Measurements from ENCODE around the gene PTH1R.
A peak's percentile ranks its signal among the peaks of the same experiment; 100 is the strongest.

The PTH1R gene

DNA sequence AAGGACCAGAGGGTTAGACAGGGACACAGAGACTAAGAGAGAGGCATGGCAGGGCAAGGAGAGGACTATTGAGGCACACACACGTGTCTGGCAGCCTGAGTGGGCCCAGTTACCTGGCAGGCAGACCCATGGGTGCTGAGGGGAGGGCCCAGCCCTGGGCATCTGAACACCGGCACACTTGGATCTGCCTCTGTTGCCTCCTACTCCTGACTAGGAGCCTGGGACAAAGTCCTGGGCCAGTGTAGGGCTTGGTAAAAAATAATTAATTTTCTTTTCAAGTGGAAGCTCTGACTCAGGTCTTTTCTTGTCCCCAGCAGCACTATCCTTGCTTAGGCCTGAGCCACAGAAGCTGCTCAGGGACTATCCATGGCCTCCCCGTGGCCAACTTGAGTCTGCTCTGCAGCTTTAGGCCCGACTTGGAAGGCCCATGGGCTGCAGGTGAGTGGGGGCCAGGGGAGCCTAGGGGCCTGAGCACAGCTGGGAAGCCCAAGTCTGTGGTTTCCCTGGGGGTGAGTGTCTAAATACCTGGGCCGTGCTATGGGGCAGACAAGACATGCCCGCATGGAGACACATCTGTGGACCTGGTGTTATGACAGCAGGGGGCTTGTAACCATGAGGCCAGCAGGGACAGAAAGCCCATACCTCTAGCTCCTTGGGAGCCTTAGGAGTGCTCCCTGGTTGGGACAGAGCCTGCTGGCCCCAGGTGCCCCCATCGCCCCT is at the start of gene PTH1R:
PTH1R (plus strand) TSS at position 316 of the 720 bp plus-strand sequence. CDS start 5,839 bp downstream, outside the sequence.
- ChIA-PET POLR2A (interaction anchor here (1.2 kb wide), 1 partner anchor 10 kb away, joined by 3 read pairs; no protein-coding TSS in a partner anchor), CTCF (no interaction called here)
- DNase-seq (ENCODE audit: extremely low spot score): no peak
- TF ChIP-seq FOXM1 (IDR thresholded peaks at IDR 0.05; ENCODE audit: borderline replicate concordance) (no peak), LEF1 (IDR thresholded peaks at IDR 0.05; ENCODE audit: borderline replicate concordance) (no peak), SP1 (IDR thresholded peaks at IDR 0.05) (no peak)

DNA sequence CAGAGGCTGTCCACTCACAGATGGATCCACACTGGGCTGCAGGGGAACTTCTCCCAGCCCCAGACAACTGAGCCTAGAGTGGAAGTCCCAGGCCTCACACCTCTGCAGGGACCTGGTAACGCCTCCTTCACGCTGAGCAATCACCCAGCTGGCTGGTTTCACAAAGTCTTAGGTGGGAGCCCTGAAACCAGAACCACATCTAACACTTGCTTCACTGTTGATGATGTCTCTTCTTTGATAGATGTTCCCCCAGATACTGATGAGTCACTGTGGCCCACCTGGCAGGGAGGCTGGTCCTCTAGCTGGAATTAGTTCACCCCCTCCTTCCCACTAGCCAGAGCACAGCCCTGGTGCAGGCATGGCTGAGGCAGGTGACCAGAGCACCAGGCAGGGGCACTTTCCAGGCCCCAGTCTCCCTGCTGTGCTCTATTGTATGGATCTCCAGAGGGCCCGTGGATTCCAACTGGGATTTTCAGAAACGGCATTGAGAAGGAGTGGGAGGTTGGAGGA is 47.8 kb upstream of the PTH1R start:
- DNase-seq (ENCODE audit: extremely low spot score): no peak
- ChIA-PET CTCF (no interaction called here), POLR2A (no interaction called here)
- TF ChIP-seq SUZ12 (IDR thresholded peaks at IDR 0.05) (no peak), SP1 (IDR thresholded peaks at IDR 0.05) (no peak), CTBP1 (IDR thresholded peaks at IDR 0.05; ENCODE audit: borderline replicate concordance) (no peak), NFRKB (IDR thresholded peaks at IDR 0.05) (no peak), L3MBTL2 (conservative IDR thresholded peaks at IDR 0.05) (no peak), BHLHE40 (IDR thresholded peaks at IDR 0.05; ENCODE audit: borderline replicate concordance) (no peak), ARNT (IDR thresholded peaks at IDR 0.05) (no peak), FOXM1 (IDR thresholded peaks at IDR 0.05; ENCODE audit: borderline replicate concordance) (no peak), ELF4 (IDR thresholded peaks at IDR 0.05) (no peak), HDGF (IDR thresholded peaks at IDR 0.05; ENCODE audit: borderline replicate concordance) (no peak), LEF1 (IDR thresholded peaks at IDR 0.05; ENCODE audit: borderline replicate concordance) (no peak)
- TF ChIP-seq, protein P1, sequence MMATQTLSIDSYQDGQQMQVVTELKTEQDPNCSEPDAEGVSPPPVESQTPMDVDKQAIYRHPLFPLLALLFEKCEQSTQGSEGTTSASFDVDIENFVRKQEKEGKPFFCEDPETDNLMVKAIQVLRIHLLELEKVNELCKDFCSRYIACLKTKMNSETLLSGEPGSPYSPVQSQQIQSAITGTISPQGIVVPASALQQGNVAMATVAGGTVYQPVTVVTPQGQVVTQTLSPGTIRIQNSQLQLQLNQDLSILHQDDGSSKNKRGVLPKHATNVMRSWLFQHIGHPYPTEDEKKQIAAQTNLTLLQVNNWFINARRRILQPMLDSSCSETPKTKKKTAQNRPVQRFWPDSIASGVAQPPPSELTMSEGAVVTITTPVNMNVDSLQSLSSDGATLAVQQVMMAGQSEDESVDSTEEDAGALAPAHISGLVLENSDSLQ (IDR thresholded peaks at IDR 0.05): no peak

DNA sequence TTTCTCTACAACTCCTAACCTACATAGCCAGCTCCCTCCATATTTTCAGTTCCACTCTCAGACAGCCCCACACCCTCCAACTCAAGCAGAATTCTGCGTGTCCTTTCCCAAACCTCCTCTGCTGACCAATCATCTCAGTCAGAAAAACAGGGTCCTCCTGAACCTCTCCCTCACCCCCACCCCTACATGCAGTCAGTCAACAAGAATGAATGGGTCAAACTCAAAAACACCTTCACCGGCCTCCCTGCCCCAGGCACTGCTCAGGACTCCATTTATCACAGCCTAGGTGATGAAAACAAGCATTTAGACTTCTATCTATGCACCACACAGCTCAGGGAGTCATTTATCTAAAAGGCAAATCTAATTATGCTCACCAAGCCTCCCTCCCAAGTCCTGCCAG is 46.7 kb upstream of the PTH1R start:
- POLR2A ChIA-PET: no interaction called here
- DNase-seq (ENCODE audit: extremely low spot score): peak; percentile 1
- CTCF ChIA-PET: no interaction called here
- TF ChIP-seq FOXA1 (IDR thresholded peaks at IDR 0.05): no peak
- no peak for TF ChIP-seq ARNT (IDR thresholded peaks at IDR 0.05)
- TF ChIP-seq CTBP1 (IDR thresholded peaks at IDR 0.05; ENCODE audit: borderline replicate concordance): no peak
- TF ChIP-seq L3MBTL2 (conservative IDR thresholded peaks at IDR 0.05): no peak

DNA sequence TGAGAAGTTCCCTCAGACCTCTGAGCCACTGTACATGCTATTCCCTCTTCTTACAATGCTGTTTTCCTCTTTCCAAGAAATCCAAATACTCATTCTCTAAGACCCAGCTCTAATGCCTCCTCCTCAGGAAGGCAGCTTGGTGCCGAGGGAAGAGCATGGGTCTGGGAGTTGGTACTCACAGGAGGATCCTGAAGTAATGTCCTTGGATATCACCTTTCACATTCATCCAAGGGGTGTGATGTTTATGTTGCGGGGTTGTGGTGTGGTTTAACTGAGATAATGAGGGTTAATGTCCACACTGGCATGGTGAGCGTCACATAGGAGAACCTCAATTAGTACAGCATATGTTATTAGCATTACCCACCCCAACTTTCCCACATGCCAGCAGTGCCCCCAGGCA is 46.2 kb upstream of the PTH1R start:
- TF ChIP-seq FOXM1 (IDR thresholded peaks at IDR 0.05; ENCODE audit: borderline replicate concordance): no peak
- no peak for TF ChIP-seq L3MBTL2 (conservative IDR thresholded peaks at IDR 0.05)
- TF ChIP-seq NFRKB (IDR thresholded peaks at IDR 0.05): no peak
- no peak for TF ChIP-seq BHLHE40 (IDR thresholded peaks at IDR 0.05; ENCODE audit: borderline replicate concordance)
- TF ChIP-seq ELF4 (IDR thresholded peaks at IDR 0.05): no peak
- TF ChIP-seq, protein P1 (IDR thresholded peaks at IDR 0.05): no peak
- TF ChIP-seq FOXA1 (IDR thresholded peaks at IDR 0.05): no peak
- TF ChIP-seq HDGF (IDR thresholded peaks at IDR 0.05; ENCODE audit: borderline replicate concordance): no peak
- TF ChIP-seq CTBP1 (IDR thresholded peaks at IDR 0.05; ENCODE audit: borderline replicate concordance): no peak
- no peak for TF ChIP-seq SUZ12 (IDR thresholded peaks at IDR 0.05)
- TF ChIP-seq ARNT (IDR thresholded peaks at IDR 0.05): no peak
- no peak for TF ChIP-seq TARDBP (IDR thresholded peaks at IDR 0.05)
- TF ChIP-seq LEF1 (IDR thresholded peaks at IDR 0.05; ENCODE audit: borderline replicate concordance): no peak
- TF ChIP-seq ZNF384 (IDR thresholded peaks at IDR 0.05): no peak
- TF ChIP-seq SP1 (IDR thresholded peaks at IDR 0.05): no peak
- TF ChIP-seq FOXK2 (IDR thresholded peaks at IDR 0.05): no peak
- DNase-seq (ENCODE audit: extremely low spot score): no peak
- POLR2A ChIA-PET: no interaction called here
- CTCF ChIA-PET: no interaction called here

DNA sequence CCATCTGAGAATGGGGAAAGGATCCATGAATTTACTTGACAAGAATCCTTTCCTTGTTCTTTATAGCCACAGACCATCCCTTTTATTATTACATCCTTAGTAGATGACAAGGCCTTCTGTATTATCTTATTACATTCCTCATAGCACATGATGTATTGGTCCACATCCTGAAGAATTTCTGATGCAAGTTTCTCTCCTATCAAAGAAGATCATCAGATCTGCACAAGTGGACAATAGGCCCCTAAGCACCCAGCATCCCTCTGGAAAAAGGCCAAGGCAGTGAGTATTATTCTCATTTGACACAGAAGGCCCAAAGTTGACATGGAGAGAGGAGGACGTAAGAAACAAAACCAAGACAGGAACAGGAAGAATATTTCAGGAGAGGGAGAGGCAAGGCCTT is 45.7 kb upstream of the PTH1R start:
- TF ChIP-seq SP1 (IDR thresholded peaks at IDR 0.05): no peak
- TF ChIP-seq CTBP1 (IDR thresholded peaks at IDR 0.05; ENCODE audit: borderline replicate concordance): no peak
- no peak for TF ChIP-seq LEF1 (IDR thresholded peaks at IDR 0.05; ENCODE audit: borderline replicate concordance)
- no peak for TF ChIP-seq ZNF384 (IDR thresholded peaks at IDR 0.05)
- TF ChIP-seq FOXK2 (IDR thresholded peaks at IDR 0.05): no peak
- TF ChIP-seq FOXA1 (IDR thresholded peaks at IDR 0.05): no peak
- ChIA-PET POLR2A (no interaction called here), CTCF (no interaction called here)
- peak; percentile 1 for DNase-seq (ENCODE audit: extremely low spot score)

DNA sequence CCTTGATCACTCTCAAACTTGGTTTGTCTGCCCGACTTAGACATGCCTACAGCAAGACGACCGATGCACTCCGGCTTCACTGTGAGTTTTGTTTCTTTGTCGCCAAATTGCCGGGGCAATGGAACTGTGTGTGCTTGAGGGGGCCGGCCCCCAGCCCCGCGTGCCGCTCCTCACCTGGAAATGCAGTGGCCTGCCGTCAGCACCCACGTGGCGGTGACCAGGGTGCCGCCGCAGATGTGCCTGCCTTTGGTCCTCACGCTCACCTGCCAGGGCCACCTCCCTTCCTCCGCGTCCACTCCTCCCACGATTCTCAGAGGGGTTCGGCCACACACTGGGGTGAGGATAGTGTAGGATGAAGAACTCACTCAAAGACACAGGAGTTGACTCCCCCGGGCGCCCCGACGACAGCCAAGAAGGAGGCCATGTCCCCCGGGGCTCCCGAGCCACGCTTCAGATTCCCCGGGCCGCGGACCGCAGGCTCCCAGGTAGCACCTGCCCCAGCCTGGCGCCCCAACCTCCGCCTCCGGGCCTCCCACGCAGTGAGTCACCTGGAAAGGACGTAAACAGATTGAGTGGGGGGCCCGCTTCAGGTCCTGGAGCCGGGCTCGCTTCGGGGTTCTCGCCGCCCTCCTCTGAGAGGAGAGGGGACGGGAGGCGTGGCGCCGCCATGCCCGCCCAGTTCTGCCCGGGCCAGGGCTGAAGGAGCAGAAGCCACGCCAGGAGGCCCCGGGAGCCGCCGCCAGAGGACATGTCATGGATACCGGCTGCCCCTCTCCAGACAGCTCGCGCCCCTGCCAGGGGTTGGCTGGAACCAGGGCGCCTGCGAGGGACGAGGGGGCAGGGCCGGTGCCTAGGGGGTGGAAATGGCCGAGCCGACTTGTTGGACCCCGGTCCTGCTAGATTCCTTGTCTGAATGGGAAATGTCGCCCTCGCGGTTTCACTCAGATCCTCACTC is 43.9 kb upstream of the PTH1R start:
- peak; percentile 1 for DNase-seq (ENCODE audit: extremely low spot score)
- ChIA-PET POLR2A (no interaction called here), CTCF (no interaction called here)
- no peak for TF ChIP-seq FOXA1 (IDR thresholded peaks at IDR 0.05)
- no peak for TF ChIP-seq NFRKB (IDR thresholded peaks at IDR 0.05)
- no peak for TF ChIP-seq CTBP1 (IDR thresholded peaks at IDR 0.05; ENCODE audit: borderline replicate concordance)
- no peak for TF ChIP-seq FOXK2 (IDR thresholded peaks at IDR 0.05)
- TF ChIP-seq ZNF384 (IDR thresholded peaks at IDR 0.05): no peak
- TF ChIP-seq TARDBP (IDR thresholded peaks at IDR 0.05): no peak
- no peak for TF ChIP-seq ARNT (IDR thresholded peaks at IDR 0.05)
- no peak for TF ChIP-seq BHLHE40 (IDR thresholded peaks at IDR 0.05; ENCODE audit: borderline replicate concordance)
- no peak for TF ChIP-seq L3MBTL2 (conservative IDR thresholded peaks at IDR 0.05)
- TF ChIP-seq LEF1 (IDR thresholded peaks at IDR 0.05; ENCODE audit: borderline replicate concordance): no peak
- no peak for TF ChIP-seq ELF4 (IDR thresholded peaks at IDR 0.05)
- TF ChIP-seq, protein P1 (IDR thresholded peaks at IDR 0.05): no peak
- no peak for TF ChIP-seq FOXM1 (IDR thresholded peaks at IDR 0.05; ENCODE audit: borderline replicate concordance)
- no peak for TF ChIP-seq HDGF (IDR thresholded peaks at IDR 0.05; ENCODE audit: borderline replicate concordance)
- no peak for TF ChIP-seq SUZ12 (IDR thresholded peaks at IDR 0.05)
- TF ChIP-seq SP1 (IDR thresholded peaks at IDR 0.05): no peak
